Activated CD4-positive, CD25-positive, alpha-beta regulatory T cell treated with anti-CD3 and anti-CD28 coated beads, Interleukin-2, amount 50 U/mL, for 24 hours (primary cell): Measurements from ENCODE around the gene CMTR1.
A peak's percentile ranks its signal among the peaks of the same experiment; 100 is the strongest.
"Not testable (repeated sequence)": the region's sequence is repeated elsewhere in the genome, so short reads cannot be mapped to it uniquely, and the experiment has no call there.

ENCODE experiments used
- ATAC-seq, 2 donors: fragments of 150-1000 bp; cut with Tn5 transposase; one replicate each; pipeline ENCODE4 v1.10.0; 2021; ENCODE audit warnings: mild to moderate bottlenecking in 1 of 2, moderate library complexity in 1 of 2

The CMTR1 gene

GRCh38 chr6:37435373-37435772, 2.4 kb downstream of the CMTR1 start:
- no peak for ATAC-seq

- ATAC-seq, result no peak
Observed at GRCh38 chr6:37435816-37436215, 2.8 kb downstream of the CMTR1 start.

GRCh38 chr6:37438930-37439329, 5.9 kb downstream of the CMTR1 start:
- ATAC-seq, result no peak

- no peak for ATAC-seq
Observed at GRCh38 chr6:37441651-37442050, 8.6 kb downstream of the CMTR1 start.

GRCh38 chr6:37442416-37443215, 9.6 kb downstream of the CMTR1 start:
- peak; percentile 62 to 63 for ATAC-seq

- not testable (repeated sequence) for ATAC-seq
Observed at GRCh38 chr6:37443216-37443542, 10.2 kb downstream of the CMTR1 start.

GRCh38 chr6:37449984-37450383, 17.0 kb downstream of the CMTR1 start:
- ATAC-seq, result no peak

GRCh38 chr6:37451441-37452193, 18.6 kb downstream of the CMTR1 start:
- ATAC-seq, result no peak

- no peak for ATAC-seq
Observed at GRCh38 chr6:37452522-37452921, 19.5 kb downstream of the CMTR1 start.

GRCh38 chr6:37454420-37455140, 21.6 kb downstream of the CMTR1 start:
- ATAC-seq, result no peak

- no peak for ATAC-seq
Observed at GRCh38 chr6:37456126-37456525, 23.1 kb downstream of the CMTR1 start.

- ATAC-seq, result no peak
Observed at GRCh38 chr6:37456816-37457560, 24.0 kb downstream of the CMTR1 start.

GRCh38 chr6:37459981-37460800, 27.2 kb downstream of the CMTR1 start:
- no peak for ATAC-seq

- no peak for ATAC-seq
Observed at GRCh38 chr6:37460805-37461204, 27.8 kb downstream of the CMTR1 start.

GRCh38 chr6:37463110-37463509, 30.1 kb downstream of the CMTR1 start:
- no peak for ATAC-seq

- no peak for ATAC-seq
Observed at GRCh38 chr6:37467718-37468117, 34.7 kb downstream of the CMTR1 start.

- no peak for ATAC-seq
Observed at GRCh38 chr6:37473364-37474095, 40.5 kb downstream of the CMTR1 start.

- no peak for ATAC-seq
Observed at GRCh38 chr6:37474316-37474715, 41.3 kb downstream of the CMTR1 start.

GRCh38 chr6:37477191-37477590, 44.2 kb downstream of the CMTR1 start:
- ATAC-seq, result no peak

- peak in 1 of 2 donors; percentile 19 for ATAC-seq
Observed at GRCh38 chr6:37477656-37478435, 44.8 kb downstream of the CMTR1 start.
